ENCODE results near the gene OVCA2.

The OVCA2 gene

GRCh38 chr17:2068031-2068518 lies 26.3 kb downstream of the OVCA2 start:
- DNase-seq, result no peak

GRCh38 chr17:2068519-2069051 lies 26.8 kb downstream of the OVCA2 start:
- no peak for DNase-seq

- no peak for DNase-seq
Observed at GRCh38 chr17:2070241-2071023, 28.6 kb downstream of the OVCA2 start.

- DNase-seq, result no peak
Observed at GRCh38 chr17:2071024-2071385, 29.2 kb downstream of the OVCA2 start.

GRCh38 chr17:2071455-2072281 lies 29.8 kb downstream of the OVCA2 start:
- no peak for DNase-seq

- no peak for DNase-seq
Observed at GRCh38 chr17:2074919-2075318, 33.1 kb downstream of the OVCA2 start.

- DNase-seq, result no peak
Observed at GRCh38 chr17:2075336-2076086, 33.7 kb downstream of the OVCA2 start.

- no peak for DNase-seq
Observed at GRCh38 chr17:2076087-2076984, 34.5 kb downstream of the OVCA2 start.

GRCh38 chr17:2077040-2077439 lies 35.2 kb downstream of the OVCA2 start:
- no peak for DNase-seq

- no peak for DNase-seq
Observed at GRCh38 chr17:2081564-2081963, 39.7 kb downstream of the OVCA2 start.

- no peak for DNase-seq
Observed at GRCh38 chr17:2082003-2082781, 40.4 kb downstream of the OVCA2 start.

GRCh38 chr17:2083613-2084035 lies 41.8 kb downstream of the OVCA2 start:
- DNase-seq, result no peak

GRCh38 chr17:2084036-2084765 lies 42.4 kb downstream of the OVCA2 start:
- no peak for DNase-seq

- DNase-seq, result no peak
Observed at GRCh38 chr17:2084766-2085647, 43.2 kb downstream of the OVCA2 start.

- no peak for DNase-seq
Observed at GRCh38 chr17:2085648-2085949, 43.8 kb downstream of the OVCA2 start.

GRCh38 chr17:2086306-2086705 lies 44.5 kb downstream of the OVCA2 start:
- DNase-seq, result no peak

GRCh38 chr17:2087597-2088211 lies 45.9 kb downstream of the OVCA2 start:
- peak; percentile 49 for DNase-seq

GRCh38 chr17:2089021-2089422 lies 47.2 kb downstream of the OVCA2 start:
- DNase-seq, result no peak

GRCh38 chr17:2090210-2090641 lies 48.4 kb downstream of the OVCA2 start:
- DNase-seq, result no peak

All from activated CD8-positive, alpha-beta memory T cell treated with anti-CD3 and anti-CD28 coated beads, Interleukin-2, amount 50 U/mL, for 4 hours (primary cell).